GM18909 (cell line): ENCODE measurements around the gene VPS26B.
"Not testable (repeated sequence)": the region's sequence is repeated elsewhere in the genome, so short reads cannot be mapped to it uniquely, and the experiment has no call there.

Source experiments
- ATAC-seq: cut with Tn5 transposase; IDR thresholded peaks from one replicate; pipeline ENCODE4 v1.9.1; 2021; ENCODE audit warnings: mild to moderate bottlenecking; ENCODE audit not compliant: unreplicated experiment, poor library complexity

VPS26B gene

GRCh38 chr11:134223836-134224709 lies at the start of gene VPS26B, which contains the start of gene NCAPD3:
VPS26B (plus strand) TSS chr11:134224671; CDS start chr11:134225123, 452 bp downstream.
NCAPD3 (minus strand) TSS chr11:134223967; CDS start chr11:134223926, 41 bp downstream.
- peak; percentile 78 for ATAC-seq

DNA sequence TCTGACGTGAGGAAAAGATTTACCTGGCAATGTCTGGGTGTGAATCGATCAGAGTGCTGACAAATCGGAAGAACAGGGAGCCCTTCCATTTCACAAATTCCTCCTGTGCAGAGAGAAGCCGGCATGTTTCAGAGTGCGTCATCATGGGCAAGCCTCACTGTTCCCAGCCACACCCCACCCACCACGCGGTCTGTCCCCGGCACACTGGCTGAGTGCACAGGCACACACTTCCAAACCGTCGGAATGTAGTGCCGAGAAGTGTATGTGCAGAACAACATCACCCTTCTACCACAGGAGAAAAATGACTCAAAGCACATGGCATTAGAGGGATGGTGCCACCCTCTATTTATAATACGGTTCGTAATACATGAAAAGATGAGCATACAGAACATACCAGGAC lies 48.2 kb upstream of the VPS26B start:
- ATAC-seq = no peak

GRCh38 chr11:134178032-134178674 lies 46.3 kb upstream of the VPS26B start:
- no peak for ATAC-seq

DNA sequence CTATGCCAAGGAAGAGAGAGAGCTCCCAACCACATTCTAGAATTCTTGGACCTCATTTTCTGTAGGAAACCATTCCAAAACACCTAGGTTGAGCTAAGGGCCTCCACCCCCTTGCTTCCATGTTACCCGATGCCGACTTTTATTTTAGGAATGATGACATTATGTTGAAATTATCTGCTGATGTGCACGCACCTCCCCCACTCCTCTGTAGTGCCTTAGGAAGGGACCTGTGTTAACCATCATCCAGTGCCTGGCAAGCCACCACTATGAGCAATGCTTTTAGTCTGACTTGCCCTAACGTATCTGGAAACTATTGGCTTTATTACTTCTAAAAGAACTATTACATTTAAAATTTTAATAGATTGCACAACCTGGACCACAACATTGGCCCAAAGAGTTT lies 42.8 kb upstream of the VPS26B start:
- ATAC-seq = no peak

- not testable (repeated sequence) for ATAC-seq
Observed at GRCh38 chr11:134188092-134188491, 36.4 kb upstream of the VPS26B start.

DNA sequence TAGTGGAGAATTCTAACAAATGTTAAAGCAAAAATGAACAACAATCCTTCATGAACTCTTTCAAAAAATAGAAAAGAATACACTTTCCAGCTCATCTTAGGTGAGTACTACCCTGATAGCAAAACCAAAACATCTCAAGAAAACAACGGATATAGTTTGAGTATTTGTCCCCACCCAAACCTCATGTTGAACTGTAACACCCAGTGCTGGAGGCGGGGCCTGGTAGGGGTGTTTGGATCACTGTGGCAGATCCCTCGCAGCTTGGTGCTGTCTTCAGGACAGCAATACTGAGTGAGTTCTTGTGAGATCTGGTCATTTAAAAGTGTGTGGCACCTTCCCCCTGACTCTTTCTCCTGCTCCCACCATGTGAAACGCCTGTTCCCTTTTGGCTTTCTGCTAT lies 27.7 kb upstream of the VPS26B start:
- no peak for ATAC-seq

DNA sequence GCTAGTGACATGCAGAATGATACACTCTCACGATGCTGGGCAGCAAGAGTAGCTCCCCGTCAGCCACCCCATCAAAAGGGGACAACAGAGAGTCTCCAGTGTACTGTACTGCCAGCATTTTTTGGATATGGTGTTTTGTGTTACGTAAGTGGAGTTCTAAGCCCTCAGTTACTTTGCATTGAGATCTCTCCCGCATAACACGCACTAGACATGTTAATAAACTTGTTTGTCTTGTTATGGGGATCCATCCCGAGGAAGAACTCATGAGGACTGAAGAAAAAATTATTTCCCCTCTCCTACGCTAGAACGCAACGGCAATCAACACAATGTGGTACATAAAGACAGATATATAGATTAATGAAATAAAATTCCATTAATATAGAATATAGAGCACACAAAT lies 24.9 kb upstream of the VPS26B start:
- no peak for ATAC-seq

DNA sequence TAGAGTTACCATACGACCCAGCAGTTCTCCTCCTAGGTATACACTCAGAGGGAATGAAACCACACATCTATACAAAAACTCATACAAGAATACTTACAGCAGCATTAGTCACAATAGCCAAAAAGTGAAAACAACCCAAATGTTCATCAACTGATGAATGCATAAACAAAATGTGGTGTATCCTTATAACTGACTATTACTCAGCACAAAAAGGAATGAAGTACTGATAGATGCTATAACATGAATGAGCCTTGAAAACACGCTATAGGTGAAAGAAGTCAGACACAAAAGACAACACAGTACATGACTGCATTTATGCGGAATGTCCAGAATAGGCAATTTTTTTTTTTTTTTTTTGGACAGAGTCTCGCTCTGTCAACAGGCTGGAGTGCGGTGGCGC lies 23.8 kb upstream of the VPS26B start:
- ATAC-seq = no peak

GRCh38 chr11:134202661-134203060 lies 21.8 kb upstream of the VPS26B start:
- no peak for ATAC-seq

- no peak for ATAC-seq
Observed at GRCh38 chr11:134205729-134206128, 18.7 kb upstream of the VPS26B start.

- no peak for ATAC-seq
Observed at GRCh38 chr11:134206185-134206584, 18.3 kb upstream of the VPS26B start.

GRCh38 chr11:134207538-134208239 lies 16.8 kb upstream of the VPS26B start:
- no peak for ATAC-seq

DNA sequence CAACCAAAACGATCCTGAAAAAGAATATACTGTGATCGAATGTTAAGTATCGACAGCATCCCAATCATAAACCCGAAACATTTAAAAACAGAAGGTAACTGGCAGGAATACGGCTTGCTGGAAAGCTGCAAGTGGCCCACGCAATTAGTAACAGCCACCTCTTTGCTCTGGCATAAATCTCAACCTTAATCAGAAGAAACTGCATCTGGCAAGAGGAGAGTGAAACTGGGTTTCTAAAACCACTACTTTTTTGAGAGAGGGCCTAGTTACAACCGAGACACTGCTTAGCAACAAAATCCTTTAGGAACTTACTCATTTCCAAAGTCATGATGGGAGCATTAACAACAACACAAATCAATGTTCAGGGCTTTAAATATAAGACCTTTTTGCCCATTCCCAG lies 8.6 kb upstream of the VPS26B start:
- ATAC-seq = no peak

GRCh38 chr11:134216816-134217215 lies 7.7 kb upstream of the VPS26B start:
- ATAC-seq = no peak

DNA sequence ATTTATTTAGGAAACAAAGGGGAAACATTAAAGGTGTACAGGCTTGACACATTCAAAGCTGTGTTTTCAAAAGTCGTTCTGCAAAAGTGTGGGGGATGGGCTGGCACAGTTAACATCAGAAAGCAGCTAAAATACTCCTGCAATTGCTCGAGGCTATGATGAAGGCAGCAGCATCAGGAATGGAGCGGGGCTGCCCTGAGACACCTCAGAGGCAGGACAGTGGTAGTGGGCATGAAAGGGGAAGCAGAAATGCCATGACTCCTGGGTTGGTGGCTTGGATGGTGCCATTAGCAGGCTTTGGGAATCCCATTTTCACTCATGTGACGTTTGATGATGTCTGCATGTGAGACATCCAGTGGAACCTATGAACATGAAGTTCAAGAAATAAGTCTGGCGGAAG lies 1.4 kb upstream of the VPS26B start:
- no peak for ATAC-seq

DNA sequence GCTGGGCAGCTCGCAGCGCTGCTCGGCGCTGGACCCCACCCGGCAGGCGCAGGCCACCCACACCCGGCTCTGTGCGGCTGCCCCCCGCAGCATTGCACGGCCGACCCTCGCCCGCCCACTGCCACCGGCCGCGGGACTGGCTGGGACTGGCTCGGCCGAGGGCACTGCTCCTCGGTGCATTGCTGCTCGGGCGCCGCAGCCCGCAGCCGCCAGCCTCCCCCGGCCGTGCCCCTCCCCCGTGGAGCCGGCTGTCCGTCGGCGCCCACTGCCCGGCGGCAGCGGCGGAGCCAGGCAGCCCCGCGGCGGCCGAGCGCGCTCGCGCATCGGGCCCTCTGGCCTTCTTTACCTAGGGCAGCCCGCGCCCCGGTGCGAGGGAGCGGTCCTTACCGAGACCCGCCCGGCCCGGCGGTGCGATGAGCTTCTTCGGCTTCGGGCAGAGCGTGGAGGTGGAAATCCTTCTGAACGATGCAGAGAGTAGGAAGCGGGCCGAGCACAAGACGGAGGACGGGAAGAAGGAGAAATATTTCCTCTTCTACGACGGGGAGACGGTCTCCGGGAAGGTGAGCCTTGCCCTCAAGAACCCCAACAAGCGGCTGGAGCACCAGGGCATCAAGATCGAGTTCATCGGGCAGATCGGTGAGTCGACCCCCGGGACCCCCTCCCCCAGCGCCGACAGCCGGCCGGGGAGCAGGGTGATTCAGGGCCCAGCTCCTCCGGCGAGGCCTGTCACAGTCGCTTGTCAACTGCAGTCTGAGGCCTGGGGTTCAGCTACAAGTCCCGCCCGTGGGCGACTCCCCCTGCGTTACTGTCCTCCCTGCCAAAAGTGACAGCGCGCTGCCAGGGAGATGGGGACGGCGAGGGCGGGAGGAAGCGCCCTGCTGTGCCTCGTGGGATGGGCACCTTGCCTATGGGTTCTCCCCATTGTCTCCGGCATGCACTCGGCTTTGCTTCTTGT lies 516 bp downstream of the VPS26B start:
- peak; percentile 28 for ATAC-seq

DNA sequence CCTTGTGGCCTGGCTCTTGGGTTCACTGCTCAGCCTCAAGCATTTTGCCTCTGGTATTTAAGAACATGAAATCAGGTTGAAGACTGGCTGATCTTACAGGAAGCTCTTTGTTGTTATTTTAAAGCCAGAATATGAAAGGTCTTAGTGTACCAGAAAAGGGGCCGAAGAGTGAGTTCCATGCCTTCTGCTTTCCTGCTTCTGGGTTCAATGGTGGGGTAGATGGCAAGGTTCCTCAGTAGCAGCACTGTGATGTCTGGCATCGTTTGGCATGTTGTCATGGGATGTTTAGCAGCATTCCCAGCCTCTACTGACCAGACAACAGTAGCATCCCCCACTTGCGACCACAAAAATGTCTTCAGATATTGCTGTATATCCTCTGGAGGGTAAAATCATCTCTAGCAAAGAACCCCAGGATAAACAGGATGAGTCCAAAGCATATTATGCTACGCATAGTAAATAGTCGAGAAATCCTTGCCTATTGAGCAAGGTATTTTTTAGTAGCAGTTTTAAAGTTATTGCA lies 2.4 kb downstream of the VPS26B start:
- ATAC-seq = no peak

DNA sequence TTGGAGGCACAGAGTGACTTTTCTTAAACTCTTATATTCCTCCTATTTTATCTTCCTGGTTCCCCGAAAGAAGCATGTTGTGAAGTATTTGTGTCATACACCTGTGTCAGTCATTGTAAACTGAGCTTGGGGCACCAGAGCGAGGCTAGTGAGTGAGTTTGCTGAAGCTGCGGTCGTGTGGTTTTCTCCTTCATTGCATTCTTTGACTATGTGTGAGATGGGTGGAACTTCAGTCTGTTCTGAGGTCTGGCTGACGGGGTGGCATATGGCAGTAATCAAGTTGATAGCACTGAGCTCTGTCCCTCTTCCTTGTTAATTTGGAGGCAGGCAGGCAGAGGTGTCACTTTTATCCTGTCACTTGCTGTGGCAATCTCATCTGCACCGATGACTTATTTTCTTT lies 4.2 kb downstream of the VPS26B start:
- ATAC-seq = peak; percentile 51

DNA sequence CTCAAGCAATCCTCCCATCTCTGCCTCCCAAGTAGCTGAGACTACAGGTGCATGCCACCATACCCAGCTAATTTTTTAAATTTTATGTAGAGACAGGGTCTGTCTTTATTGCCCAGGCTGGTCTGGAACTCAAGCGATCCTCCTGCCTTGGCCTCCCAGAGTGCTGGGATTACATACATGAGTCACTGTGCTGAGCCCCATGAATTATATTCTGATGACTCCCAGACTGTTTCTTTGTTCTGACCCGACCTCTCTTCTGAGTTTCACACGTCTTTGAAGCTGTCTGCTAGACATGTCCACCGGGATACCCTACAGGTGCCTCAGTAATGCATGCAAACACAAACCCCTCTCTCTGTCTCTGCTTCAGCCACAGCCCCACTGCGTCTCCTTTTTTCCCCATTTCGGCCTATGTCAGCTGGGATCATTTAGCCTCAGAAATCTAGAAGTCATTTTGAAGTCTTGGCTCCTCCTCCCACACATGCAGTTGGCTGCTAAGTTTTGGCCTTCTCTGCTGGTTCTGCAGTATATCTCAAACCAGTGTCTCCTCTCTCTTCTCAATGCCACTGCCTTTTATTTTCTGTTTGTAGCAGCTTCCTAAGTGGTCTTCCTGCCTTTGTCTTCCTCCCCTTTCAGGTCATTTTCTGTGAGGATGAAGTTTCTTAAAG lies 4.8 kb downstream of the VPS26B start:
- ATAC-seq = no peak
